IMR-90 (cell line): Measurements from ENCODE around the gene HMG20B. TPM values are rescaled to one million over a fixed set of nuclear protein-coding genes. Genes with fewer than 3 reads are reported as not detected.

Experiments used
- ATAC-seq: fragments of 200-7000 bp; cut with Tn5 transposase; 2 replicates; pipeline ENCODE4 v1.9.1; 2020; ENCODE audit warnings: low read depth, mild to moderate bottlenecking, moderate library complexity
- BruUV-seq: library from RNA; stranded (reverse); fragments of 400-500 nt; replicated peaks from 2 replicates; lab custom pipeline; 2021; lab: Mats Ljungman, UMichigan
- CTCF ChIA-PET: fragments of 300-600 bp; formaldehyde crosslinking; extraction: SDS; loops from one replicate; lab custom pipeline; 2021; ENCODE audit warnings: antibody characterized with exemption; lab: Yijun Ruan, JAX
- POLR2A ChIA-PET: fragments of 300-600 bp; sonication (Branson Sonifier 250); formaldehyde crosslinking; loops from one replicate; lab custom pipeline; 2022; ENCODE audit warnings: antibody characterized with exemption; ENCODE audit not compliant: unreplicated experiment; lab: Charles Lee
- DNase-seq: peaks from one replicate; pipeline ENCODE4 v3.0.0; 2013
- H2AFZ ChIP-seq: replicated peaks from 2 replicates; pipeline ENCODE3; 2013; ENCODE audit warnings: low read length, mild to moderate bottlenecking; ENCODE audit not compliant: poor library complexity
- H2AK5ac ChIP-seq: 2 replicates; pipeline ENCODE4 v1.6.1; 2013; ENCODE audit warnings: low read depth, low read length, inconsistent platforms
- H2AK9ac ChIP-seq: replicated peaks from 2 replicates; pipeline ENCODE3; 2013; ENCODE audit warnings: mild to moderate bottlenecking, low read depth, low read length, moderate library complexity; ENCODE audit not compliant: poor library complexity
- H2BK120ac ChIP-seq: 2 replicates; pipeline ENCODE4 v1.6.1; 2013; ENCODE audit warnings: low read depth, low read length, inconsistent platforms
- H2BK15ac ChIP-seq: 3 replicates; pipeline ENCODE4 v1.6.1; 2013; ENCODE audit warnings: low read depth, low read length, inconsistent platforms
- H2BK20ac ChIP-seq: 2 replicates; pipeline ENCODE4 v1.6.1; 2013; ENCODE audit warnings: low read depth, mild to moderate bottlenecking, inconsistent platforms, low read length, moderate library complexity
- H2BK5ac ChIP-seq: 2 replicates; pipeline ENCODE4 v1.6.1; 2013; ENCODE audit warnings: mild to moderate bottlenecking, low read depth, low read length, inconsistent platforms; ENCODE audit not compliant: poor library complexity, severe bottlenecking
- H3K14ac ChIP-seq: replicated peaks from 2 replicates; pipeline ENCODE4 v1.6.1; 2013; ENCODE audit warnings: low read depth, low read length, inconsistent platforms
- H3K18ac ChIP-seq: 2 replicates; pipeline ENCODE4 v1.6.1; 2013; ENCODE audit warnings: low read depth, low read length, control low read depth
- H3K23ac ChIP-seq: 2 replicates; pipeline ENCODE4 v1.6.1; 2013; ENCODE audit warnings: low read depth, low read length, inconsistent platforms
- H3K27ac ChIP-seq: 2 replicates; pipeline ENCODE4 v1.5.1; 2013; ENCODE audit warnings: mild to moderate bottlenecking, control low read depth, low read length; ENCODE audit not compliant: insufficient read depth
- H3K27me3 ChIP-seq: 2 replicates; pipeline ENCODE4 v1.6.1; 2013; ENCODE audit warnings: low read length; ENCODE audit not compliant: control insufficient read depth, insufficient read depth
- H3K36me3 ChIP-seq: 2 replicates; pipeline ENCODE4 v1.6.1; 2013; ENCODE audit warnings: low read length, mixed read lengths; ENCODE audit not compliant: control insufficient read depth, insufficient read depth
- H3K4ac ChIP-seq: 2 replicates; pipeline ENCODE4 v1.6.1; 2013; ENCODE audit warnings: low read depth, low read length, inconsistent platforms
- H3K4me1 ChIP-seq: 2 replicates; pipeline ENCODE4 v1.6.1; 2013; ENCODE audit warnings: low read length, mixed read lengths; ENCODE audit not compliant: control insufficient read depth, insufficient read depth
- H3K4me2 ChIP-seq: 2 replicates; pipeline ENCODE4 v1.6.1; 2013; ENCODE audit warnings: low read depth, mild to moderate bottlenecking, control low read depth, low read length, moderate library complexity
- H3K4me3 ChIP-seq: 2 replicates; pipeline ENCODE4 v1.5.1; 2013; ENCODE audit warnings: low read depth, mild to moderate bottlenecking, control low read depth, low read length, moderate library complexity; ENCODE audit not compliant: insufficient read depth
- H3K56ac ChIP-seq: 2 replicates; pipeline ENCODE4 v1.6.1; 2013; ENCODE audit warnings: low read length, inconsistent platforms; ENCODE audit not compliant: insufficient read depth; ENCODE audit errors: extremely low read depth
- H3K79me1 ChIP-seq, 2 experiments: 2 replicates each; pipeline ENCODE4 v1.6.1; 2013; ENCODE audit warnings: low read length in 2 of 2, inconsistent platforms in 1 of 2, low read depth in 1 of 2
- H3K9ac ChIP-seq: 2 replicates; pipeline ENCODE4 v1.6.1; 2013; ENCODE audit warnings: low read depth, low read length, control low read depth
- H3K9me1 ChIP-seq: 2 replicates; pipeline ENCODE4 v1.6.1; 2013; ENCODE audit warnings: low read length, inconsistent platforms; ENCODE audit not compliant: insufficient read depth
- H3K9me3 ChIP-seq: 2 replicates; pipeline ENCODE4 v1.6.1; 2013; ENCODE audit warnings: low read length; ENCODE audit not compliant: control insufficient read depth, insufficient read depth
- H4K20me1 ChIP-seq: 2 replicates; pipeline ENCODE4 v1.6.1; 2013; ENCODE audit warnings: low read length, inconsistent platforms; ENCODE audit not compliant: insufficient read depth
- H4K5ac ChIP-seq: 2 replicates; pipeline ENCODE4 v1.6.1; 2013; ENCODE audit warnings: mild to moderate bottlenecking, low read depth, low read length, control low read depth
- H4K8ac ChIP-seq, 2 experiments: 2 replicates each; pipeline ENCODE4 v1.6.1; 2013; ENCODE audit warnings: low read depth in 2 of 2, low read length in 2 of 2, control low read depth in 1 of 2, inconsistent platforms in 1 of 2
- H4K91ac ChIP-seq: 2 replicates; pipeline ENCODE4 v1.6.1; 2013; ENCODE audit warnings: low read depth, low read length, inconsistent platforms; ENCODE audit not compliant: insufficient read depth
- BHLHE40 ChIP-seq: fragments of 150-350 bp; IDR thresholded peaks from 2 replicates; pipeline ENCODE4 v1.6.1; 2016; ENCODE audit warnings: mild to moderate bottlenecking, low read depth, low read length
- CEBPB ChIP-seq: IDR thresholded peaks from 2 replicates; pipeline ENCODE4 v1.6.1; 2012; ENCODE audit warnings: low read depth, low read length, improper control_type of control experiment
- CHD1 ChIP-seq: IDR thresholded peaks from 2 replicates; pipeline ENCODE4 v1.6.1; 2012; ENCODE audit warnings: low read depth, low read length, improper control_type of control experiment
- CTCF ChIP-seq: conservative IDR thresholded peaks from 2 replicates; pipeline ENCODE4 v1.5.1; 2012; ENCODE audit warnings: mild to moderate bottlenecking, low read depth, low read length, improper control_type of control experiment
- ELK1 ChIP-seq: fragments of 150-350 bp; IDR thresholded peaks from 2 replicates; pipeline ENCODE4 v1.6.1; 2016; ENCODE audit warnings: low read depth, mild to moderate bottlenecking, low read length, moderate library complexity, borderline replicate concordance
- MAFK ChIP-seq: IDR thresholded peaks from 2 replicates; pipeline ENCODE4 v1.6.1; 2012; ENCODE audit warnings: low read depth, low read length, improper control_type of control experiment
- MAZ ChIP-seq: IDR thresholded peaks from 2 replicates; pipeline ENCODE4 v1.6.1; 2012; ENCODE audit warnings: low read depth, mild to moderate bottlenecking, low read length, improper control_type of control experiment, moderate library complexity, borderline replicate concordance
- MXI1 ChIP-seq: IDR thresholded peaks from 2 replicates; pipeline ENCODE4 v1.6.1; 2012; ENCODE audit warnings: low read depth, mild to moderate bottlenecking, low read length, moderate library complexity, borderline replicate concordance
- NFE2L2 ChIP-seq: fragments of 150-350 bp; IDR thresholded peaks from 2 replicates; pipeline ENCODE4 v1.6.1; 2016; ENCODE audit warnings: low read depth, mild to moderate bottlenecking, low read length
- POLR2A ChIP-seq: IDR thresholded peaks from 2 replicates; pipeline ENCODE4 v1.6.1; 2012; ENCODE audit warnings: mild to moderate bottlenecking, low read depth, low read length
- RAD21 ChIP-seq: IDR thresholded peaks from 2 replicates; pipeline ENCODE4 v1.6.1; 2012; ENCODE audit warnings: low read length, improper control_type of control experiment
- RCOR1 ChIP-seq: IDR thresholded peaks from 2 replicates; pipeline ENCODE4 v1.6.1; 2012; ENCODE audit warnings: mild to moderate bottlenecking, low read length, improper control_type of control experiment; ENCODE audit not compliant: insufficient replicate concordance
- RFX5 ChIP-seq: IDR thresholded peaks from 2 replicates; pipeline ENCODE4 v1.8.0; 2012; ENCODE audit warnings: low read depth, mild to moderate bottlenecking, low read length, moderate library complexity
- SMC3 ChIP-seq: fragments of 150-350 bp; IDR thresholded peaks from 2 replicates; pipeline ENCODE4 v1.6.1; 2016; ENCODE audit warnings: low read depth, mild to moderate bottlenecking, antibody characterized with exemption, low read length, moderate library complexity
- USF2 ChIP-seq: fragments of 150-350 bp; IDR thresholded peaks from 2 replicates; pipeline ENCODE4 v1.6.1; 2017; ENCODE audit warnings: mild to moderate bottlenecking, antibody characterized with exemption, low read length, low read depth
- WGBS, 2 experiments: methylation state at CpG; one replicate each; pipeline versions ENCODE4 v1.1.5 to v1.1.7; 2013; ENCODE audit warnings: missing lambda C conversion rate in 2 of 2; ENCODE audit not compliant: insufficient read length in 1 of 2; ENCODE audit errors: extremely low coverage in 2 of 2; 5-methylcytosine and 5-hydroxymethylcytosine counted together
- dilution Hi-C: fragments of 300-500 bp; cut with HindIII; formaldehyde crosslinking; loops from one replicate; pipeline ENCODE4 v1.14.3; 2018; ENCODE audit warnings: low sequenced_read_pairs; ENCODE audit not compliant: unreplicated experiment
- in situ Hi-C: fragments of 300-500 bp; cut with MboI; formaldehyde crosslinking; loops from 3 replicates; pipeline ENCODE4 v1.14.3; 2019; ENCODE audit warnings: low sequenced_read_pairs, inconsistent platforms, mixed read lengths
- intact Hi-C: fragments of 100-400 bp; cut with micrococcal nuclease; formaldehyde crosslinking; loops from 2 replicates; pipeline ENCODE4 v1.10.0; 2022
- polyA plus RNA-seq, 3 experiments: library from polyadenylated mRNA; depleted of rRNA; stranded (reverse); fragments of >200 nt; gene quantifications; 2 replicates each; pipeline ENCODE4 v1.2.3, GENCODE V29; 2012; ENCODE audit warnings: low replicate concordance in 1 of 3
- total RNA-seq: library from RNA; depleted of rRNA; stranded (reverse); fragments of >200 nt; gene quantifications from 2 replicates; pipeline ENCODE4 v1.2.3, GENCODE V29; 2012

The HMG20B gene
- total and polyA plus RNA-seq, 2 of the 4 experiments (the other 2 are of a cell fraction) = 57.5 to 63.8 TPM

- Histone ChIP-seq H2AK9ac (no peak overlapping the region), H3K4ac (no peak overlapping the region), H3K14ac (no peak overlapping the region), H3K4me1 (peaks cover 8% of the 10 kb centered on the region), H2BK20ac (no peak overlapping the region), H3K23ac (no peak overlapping the region), H3K4me3 (no peak overlapping the region), H4K5ac (no peak overlapping the region), H3K27me3 (no peaks in the 10 kb centered on the region), H4K8ac (no peak overlapping the region), H4K91ac (no peak overlapping the region), H3K9me1 (no peaks in the 10 kb centered on the region), H3K27ac (no peak overlapping the region), H2BK120ac (no peak overlapping the region), H3K9ac (no peak overlapping the region), H3K9me3 (no peaks in the 10 kb centered on the region), H3K56ac (no peak overlapping the region), H3K36me3 (peaks cover 26% of the 10 kb centered on the region), H2BK5ac (no peak overlapping the region), H3K79me1 (peaks cover 12 to 35% of the 10 kb centered on the region in 2 experiments; a peak in 3 of 4 replicates), H3K18ac (no peak overlapping the region), H2AFZ (no peak overlapping the region), H2AK5ac (no peak overlapping the region), H3K4me2 (no peak overlapping the region), H4K20me1 (peaks cover 17% of the 10 kb centered on the region; the same call in 1 of the 2 replicates), H2BK15ac (no peak overlapping the region)
- dilution Hi-C loops = no loop called here
- in situ Hi-C loops = loop anchor here (25.0 kb wide), 1 partner anchor 309 kb away; no protein-coding TSS in a partner anchor
- no TSS peak for BruUV-seq
- WGBS, 2 experiments = 92% methylated on average over 7 of the region's 24 CpGs; no CpG with 5 or more reads in 1 of the 2 experiments
- ATAC-seq (no peak), DNase-seq (no peak)
- intact Hi-C loops = no loop called here
- CTCF ChIA-PET = no interaction called here
- POLR2A ChIA-PET = interaction anchor here (0.6 kb wide), 1 partner anchor 55 kb away, joined by 9 read pairs; no protein-coding TSS in a partner anchor
- TF ChIP-seq CHD1 (no peak), POLR2A (no peak), BHLHE40 (no peak), USF2 (no peak), RCOR1 (no peak), CEBPB (no peak), ELK1 (no peak), NFE2L2 (no peak), MXI1 (no peak), MAFK (no peak), RFX5 (no peak), RAD21 (no peak), MAZ (no peak), CTCF (no peak), SMC3 (no peak)
Measured at GRCh38 chr19:3620817-3621547, 48.2 kb downstream of the HMG20B start.
